ENCODE data around the gene DQX1. TPM values are rescaled to one million over a fixed set of nuclear protein-coding genes. Genes with fewer than 3 reads are reported as not detected.

DQX1 gene
- total RNA-seq, 3 donors from 2014 or later (not counting 1 experiment from before 2014, with no cell fraction given) = 0.21 to 0.43 TPM; not detected in 1

DNA sequence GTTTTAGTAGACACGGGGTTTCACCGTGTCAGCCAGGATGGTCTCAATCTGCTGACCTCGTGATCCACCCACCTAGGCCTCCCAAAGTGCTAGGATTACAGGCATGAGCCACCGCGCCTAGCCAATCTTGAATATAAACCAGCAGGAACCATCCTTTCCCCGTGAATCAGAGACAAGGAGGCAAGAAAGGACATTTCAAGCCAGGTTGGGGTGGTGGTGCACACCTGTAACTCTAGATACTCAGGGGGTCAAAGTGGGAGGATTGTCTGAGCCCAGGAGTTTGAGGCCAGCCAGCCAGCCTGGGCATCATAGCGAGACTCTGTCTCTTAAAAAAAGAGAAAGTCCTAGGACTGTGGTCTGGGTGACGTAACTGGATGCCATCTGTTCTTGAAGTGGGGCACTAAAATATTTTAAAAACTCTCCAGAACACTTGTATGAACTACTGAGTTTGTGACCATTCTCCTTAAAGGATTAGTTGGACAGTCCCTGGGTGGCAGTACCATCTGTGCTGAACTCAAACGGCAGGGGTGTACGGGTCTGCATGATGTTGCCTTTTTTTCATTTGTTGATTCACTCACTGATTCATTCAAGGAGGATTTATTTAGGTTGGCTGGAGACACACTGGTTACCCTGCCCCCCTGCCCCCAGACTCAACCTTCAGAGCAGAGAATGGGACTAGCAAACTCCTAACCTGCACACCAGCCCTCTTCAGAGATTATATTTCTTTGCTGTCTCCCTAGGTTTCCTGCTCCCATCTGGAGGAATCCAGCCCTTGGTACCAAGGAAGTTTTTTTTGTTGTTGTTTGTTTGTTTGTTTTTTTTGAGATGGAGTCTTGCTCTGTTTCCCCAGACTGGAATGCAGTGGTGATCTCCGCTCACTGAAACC is 14.7 kb downstream of the DQX1 start:
- no peak for TF ChIP-seq CTCF (IDR thresholded peaks at IDR 0.05)
- Histone ChIP-seq H3K27ac (ENCODE audit: low read length) (no peak overlapping the region), H3K4me1 (ENCODE audit: control insufficient read depth, insufficient read depth, low read length) (peaks cover 43% of the 10 kb centered on the region), H3K27me3 (ENCODE audit: control insufficient read depth, insufficient read depth, low read length) (peaks cover 46% of the 10 kb centered on the region), H3K9me3 (ENCODE audit: control insufficient read depth, insufficient read depth, low read length) (no peaks in the 10 kb centered on the region), H3K4me3 (ENCODE audit: low read length) (no peak overlapping the region), H3K36me3 (ENCODE audit: control insufficient read depth, insufficient read depth, low read length) (no peaks in the 10 kb centered on the region)
- intact Hi-C loops (cut with micrococcal nuclease) = no loop called here
- no peaks in the 10 kb centered on the region for H3K9me3 Mint-ChIP-seq
- 38% methylated on average over 11 of the region's 11 CpGs for WGBS (ENCODE audit: insufficient coverage)
- H3K27ac Mint-ChIP-seq = no peak overlapping the region
- DNase-seq (no peak), ATAC-seq (no peak)
- peaks cover 30 to 34% of the 10 kb centered on the region in 2 donors for H3K4me1 Mint-ChIP-seq
- no peaks in the 10 kb centered on the region for H3K36me3 Mint-ChIP-seq
- H3K27me3 Mint-ChIP-seq (ENCODE audit: low read depth in 2 of 2) = peaks cover 35 to 55% of the 10 kb centered on the region in 2 donors
- no peak overlapping the region for H3K4me3 Mint-ChIP-seq

DNA sequence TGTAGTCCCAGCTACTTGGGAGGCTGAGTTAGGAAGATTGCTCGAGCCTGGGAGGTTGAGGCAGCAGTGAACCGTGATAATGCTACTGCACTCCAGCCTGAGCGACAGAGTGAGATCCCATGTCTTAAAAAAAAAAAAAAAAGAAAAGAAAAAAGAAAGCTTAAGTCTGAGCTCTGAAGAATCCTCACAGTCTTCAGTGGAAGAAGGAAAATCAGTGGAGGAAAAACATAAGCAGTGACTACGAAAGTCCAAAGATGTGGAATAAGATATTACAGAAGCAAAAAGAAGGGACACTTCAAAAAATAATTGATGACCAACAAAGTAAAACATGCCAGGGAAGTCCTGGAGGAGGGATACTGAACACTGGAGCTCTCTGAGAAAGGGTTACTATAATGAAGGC is 15.8 kb downstream of the DQX1 start:
- WGBS (ENCODE audit: insufficient coverage) = 85% methylated on average over 4 of the region's 4 CpGs
- ATAC-seq (no peak), DNase-seq (no peak)
- no peak for TF ChIP-seq CTCF (IDR thresholded peaks at IDR 0.05)
- Histone ChIP-seq H3K9me3 (ENCODE audit: control insufficient read depth, insufficient read depth, low read length) (no peaks in the 10 kb centered on the region), H3K4me3 (ENCODE audit: low read length) (no peak overlapping the region), H3K36me3 (ENCODE audit: control insufficient read depth, insufficient read depth, low read length) (peaks cover 7% of the 10 kb centered on the region), H3K4me1 (ENCODE audit: control insufficient read depth, insufficient read depth, low read length) (peaks cover 44% of the 10 kb centered on the region), H3K27me3 (ENCODE audit: control insufficient read depth, insufficient read depth, low read length) (peaks cover 39% of the 10 kb centered on the region), H3K27ac (ENCODE audit: low read length) (no peak overlapping the region)
- intact Hi-C loops (cut with micrococcal nuclease) = no loop called here
- Mint-ChIP-seq H3K4me3 (no peak overlapping the region), H3K36me3 (no peaks in the 10 kb centered on the region), H3K9me3 (no peaks in the 10 kb centered on the region), H3K4me1 (peaks cover 28 to 33% of the 10 kb centered on the region in 2 donors), H3K27me3 (ENCODE audit: low read depth in 2 of 2) (peaks cover 29 to 45% of the 10 kb centered on the region in 2 donors), H3K27ac (no peak overlapping the region)

- peaks cover 25 to 35% of the 10 kb centered on the region in 2 donors for H3K27me3 Mint-ChIP-seq (ENCODE audit: low read depth in 2 of 2)
- peaks cover 18% of the 10 kb centered on the region for H3K27me3 ChIP-seq (ENCODE audit: control insufficient read depth, insufficient read depth, low read length)
- ATAC-seq = peak in 1 of 3 donors; percentile 4
- peaks cover 39% of the 10 kb centered on the region for H3K4me1 ChIP-seq (ENCODE audit: control insufficient read depth, insufficient read depth, low read length)
- H3K36me3 ChIP-seq (ENCODE audit: control insufficient read depth, insufficient read depth, low read length) = peaks cover 7% of the 10 kb centered on the region
- peak overlapping the region; percentile 97 for H3K27ac ChIP-seq (ENCODE audit: low read length)
- peak overlapping the region; percentile 86 for H3K4me3 ChIP-seq (ENCODE audit: low read length)
- peak overlapping the region; percentile 100 for H3K4me3 Mint-ChIP-seq
- H3K4me1 Mint-ChIP-seq = peaks cover 38 to 52% of the 10 kb centered on the region in 2 donors
- no peaks in the 10 kb centered on the region for H3K9me3 Mint-ChIP-seq
- intact Hi-C loops (cut with micrococcal nuclease) = loop anchor here (1.0 kb wide), 3 partner anchors 21 to 50 kb away; partner anchors contain the start of genes AUP1, HTRA2, TTC31 and WBP1
- 18% methylated on average over 35 of the region's 38 CpGs for WGBS (ENCODE audit: insufficient coverage)
- H3K36me3 Mint-ChIP-seq = no peaks in the 10 kb centered on the region
- no peaks in the 10 kb centered on the region for H3K9me3 ChIP-seq (ENCODE audit: control insufficient read depth, insufficient read depth, low read length)
- TF ChIP-seq CTCF (IDR thresholded peaks at IDR 0.05) = no peak
- peak in 1 of 2 donors; percentile 47 for DNase-seq
- peak overlapping the region; percentile 100 for H3K27ac Mint-ChIP-seq
These were observed 18.0 kb downstream of the DQX1 start for GRCh38 chr2:74507926-74508520.
